Naive thymus-derived CD4-positive, alpha-beta T cell (primary cell): ENCODE measurements around the gene NCOA3. TPM values are rescaled to one million over a fixed set of nuclear protein-coding genes. Genes with fewer than 3 reads are reported as not detected.
A peak's percentile ranks its signal among the peaks of the same experiment; 100 is the strongest.

ENCODE experiments used
- ATAC-seq: fragments of 150-1000 bp; cut with Tn5 transposase; 2 replicates; pipeline ENCODE4 v1.10.0; 2021; ENCODE audit warnings: mild to moderate bottlenecking, moderate library complexity
- CTCF ChIA-PET: fragments of 350-600 bp; sonication (Branson Sonifier 250); formaldehyde crosslinking; loops from one replicate; lab custom pipeline; 2021; ENCODE audit warnings: antibody characterized with exemption; lab: Charles Lee
- POLR2A ChIA-PET: fragments of 350-600 bp; sonication (Branson Sonifier 250); formaldehyde crosslinking; loops from one replicate; lab custom pipeline; 2021; ENCODE audit warnings: antibody characterized with exemption, inconsistent platforms; lab: Charles Lee
- DNase-seq, 9 donors: peaks; one replicate each; pipeline versions ENCODE4 v3.0.0 to v3.0.0-alpha.2; 2020 to 2022; ENCODE audit warnings: mixed read lengths in 1 of 9
- H3K27ac ChIP-seq: one replicate; pipeline ENCODE4 v1.7.0; 2013; ENCODE audit warnings: mild to moderate bottlenecking, low read depth, low read length, moderate library complexity
- H3K27me3 ChIP-seq, 2 donors: one replicate each; pipeline ENCODE4 v1.7.0; 2013; ENCODE audit warnings: low read length in 2 of 2, mild to moderate bottlenecking in 2 of 2, moderate library complexity in 2 of 2; ENCODE audit not compliant: control insufficient read depth in 2 of 2, insufficient read depth in 2 of 2
- H3K36me3 ChIP-seq, 3 experiments: 1 replicate in 2 of 3; 2 replicates in 1 of 3; pipeline ENCODE4 v1.7.0; 2013; ENCODE audit warnings: low read length in 3 of 3, mild to moderate bottlenecking in 3 of 3, moderate library complexity in 1 of 3; ENCODE audit not compliant: insufficient read depth in 3 of 3, control insufficient read depth in 2 of 3
- H3K4me1 ChIP-seq, 2 donors: one replicate each; pipeline ENCODE4 v1.7.0; 2013; ENCODE audit warnings: low read length in 2 of 2, mild to moderate bottlenecking in 2 of 2, moderate library complexity in 1 of 2; ENCODE audit not compliant: control insufficient read depth in 2 of 2, insufficient read depth in 2 of 2
- H3K4me3 ChIP-seq: 2 replicates; pipeline ENCODE4 v1.7.0; 2013; ENCODE audit warnings: mild to moderate bottlenecking, low read length
- H3K9me3 ChIP-seq, 3 experiments: 1 replicate in 2 of 3; 2 replicates in 1 of 3; pipeline ENCODE4 v1.7.0; 2013; ENCODE audit warnings: low read length in 3 of 3; ENCODE audit not compliant: control insufficient read depth in 2 of 3
- H3K27ac Mint-ChIP-seq, 9 donors: one replicate each; pipeline ENCODE4 v1.8.0; 2020 to 2022; ENCODE audit warnings: mixed read lengths in 9 of 9, mild to moderate bottlenecking in 8 of 9, moderate library complexity in 5 of 9, inconsistent platforms in 2 of 9
- H3K27me3 Mint-ChIP-seq, 5 donors: one replicate each; pipeline ENCODE4 v1.8.0; 2021 to 2022; ENCODE audit warnings: mixed read lengths in 5 of 5, mild to moderate bottlenecking in 1 of 5
- H3K36me3 Mint-ChIP-seq, 5 donors: one replicate each; pipeline ENCODE4 v1.8.0; 2020 to 2022; ENCODE audit warnings: mixed read lengths in 5 of 5, mild to moderate bottlenecking in 3 of 5, inconsistent platforms in 1 of 5
- H3K4me1 Mint-ChIP-seq, 7 donors: one replicate each; pipeline ENCODE4 v1.8.0; 2020 to 2022; ENCODE audit warnings: mixed read lengths in 7 of 7, mild to moderate bottlenecking in 3 of 7, inconsistent platforms in 1 of 7
- H3K4me3 Mint-ChIP-seq, 10 donors: one replicate each; pipeline ENCODE4 v1.8.0; 2020 to 2022; ENCODE audit warnings: mild to moderate bottlenecking in 10 of 10, mixed read lengths in 10 of 10, moderate library complexity in 6 of 10, inconsistent platforms in 2 of 10
- H3K9me3 Mint-ChIP-seq, 11 donors: one replicate each; pipeline ENCODE4 v1.8.0; 2020 to 2022; ENCODE audit warnings: mixed read lengths in 11 of 11, mild to moderate bottlenecking in 4 of 11, inconsistent platforms in 1 of 11, moderate library complexity in 1 of 11
- intact Hi-C, 2 donors: fragments of 100-400 bp; cut with micrococcal nuclease; formaldehyde crosslinking; loops; one replicate each; pipeline ENCODE4 v1.15.1; 2023
- polyA plus RNA-seq, 2 donors: library from polyadenylated mRNA; unstranded; fragments of 300-500 nt; fragmentation: Illumina TruSeq; gene quantifications; one replicate each; pipeline ENCODE4 v1.2.3, GENCODE V29; 2021
- total RNA-seq, 6 experiments: library from RNA in 5 of 6; stranded (reverse) in 5 of 6; gene quantifications; 1 replicate in 5 of 6; 2 replicates in 1 of 6; pipeline ENCODE4 v1.2.3 and lab custom pipeline; 2021 to 2026

Gene NCOA3
- total and polyA plus RNA-seq, 7 experiments from 2014 or later, result 20.3 to 115 (median 85.5) TPM

DNA sequence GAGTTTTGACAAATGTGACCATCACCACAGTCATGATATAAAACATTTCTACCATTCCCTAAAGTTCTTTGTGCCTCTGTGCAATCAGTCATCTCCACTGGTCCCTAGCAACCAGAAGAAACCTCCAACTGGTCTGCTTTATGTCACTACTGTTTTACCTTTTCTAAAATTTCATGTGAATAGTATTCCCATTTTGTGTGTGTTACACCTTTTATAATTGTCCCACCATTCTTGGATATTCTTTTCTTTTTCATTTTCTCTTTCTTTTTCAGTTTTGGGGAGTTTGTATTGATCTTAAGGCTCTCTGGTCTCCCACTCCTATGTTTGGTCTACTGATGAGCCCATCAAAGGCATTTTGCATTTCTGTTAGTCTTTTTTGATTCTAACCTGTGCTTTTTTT is 95.4 kb downstream of the NCOA3 start:
- DNase-seq (no peak), ATAC-seq (no peak)
- Histone ChIP-seq H3K36me3 (no peaks in the 10 kb centered on the region), H3K27me3 (no peaks in the 10 kb centered on the region), H3K27ac (no peak overlapping the region), H3K4me1 (no peaks in the 10 kb centered on the region), H3K4me3 (no peak overlapping the region), H3K9me3 (no peaks in the 10 kb centered on the region)
- intact Hi-C loops, result no loop called here
- Mint-ChIP-seq H3K9me3 (no peaks in the 10 kb centered on the region), H3K4me3 (no peak overlapping the region), H3K36me3 (peaks cover 0 to 30% (median 11%) of the 10 kb centered on the region in 5 donors), H3K4me1 (peaks cover 21 to 48% (median 42%) of the 10 kb centered on the region in 7 donors), H3K27me3 (no peaks in the 10 kb centered on the region), H3K27ac (peak overlapping the region in 2 of 9 donors; percentile 5 to 67)
- ChIA-PET CTCF (interaction anchor here (0.7 kb wide), 1 partner anchor 98 kb away, joined by 3 read pairs; no protein-coding TSS in a partner anchor), POLR2A (no interaction called here)

DNA sequence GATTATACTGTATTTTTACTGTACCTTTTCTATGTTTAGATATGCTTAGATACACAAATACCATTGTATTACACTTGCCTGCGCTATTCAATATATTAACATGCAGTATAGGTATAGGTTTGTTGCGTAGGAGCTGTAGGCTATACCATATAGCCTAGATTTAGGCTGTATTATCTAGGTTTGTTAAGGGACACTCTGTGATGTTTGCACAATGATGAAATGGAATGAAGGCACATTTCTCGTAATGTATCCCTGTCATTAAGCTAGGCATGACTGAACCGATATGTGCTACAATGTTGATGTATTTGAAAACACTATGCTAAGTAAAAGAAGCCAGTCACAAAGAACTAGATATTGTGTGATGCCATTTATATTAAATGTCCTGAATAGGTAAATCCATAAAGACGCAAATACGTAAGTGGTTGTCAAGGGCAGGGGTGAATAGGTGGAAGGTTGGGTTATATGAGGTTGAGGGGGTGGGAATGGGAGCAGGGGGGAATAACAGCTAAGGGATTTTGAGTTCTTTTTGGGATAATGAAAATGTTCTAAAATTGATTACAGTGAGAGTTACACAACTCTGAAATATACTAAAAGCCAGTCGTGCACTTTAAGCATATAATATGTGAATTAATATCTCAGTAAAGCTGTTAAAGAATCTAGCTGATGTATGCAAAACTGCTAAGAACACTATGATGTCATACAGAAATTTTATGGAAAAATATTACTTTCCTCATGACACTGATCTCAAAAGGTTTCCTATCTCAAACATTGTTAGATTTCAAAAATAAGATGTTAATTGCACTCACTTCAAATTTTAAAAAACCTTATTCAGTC is 97.4 kb downstream of the NCOA3 start:
- peaks cover 31 to 59% (median 52%) of the 10 kb centered on the region in 7 donors for H3K4me1 Mint-ChIP-seq
- POLR2A ChIA-PET, result interaction anchor here (0.9 kb wide), 1 partner anchor 10 kb away, joined by 3 read pairs; no protein-coding TSS in a partner anchor

DNA sequence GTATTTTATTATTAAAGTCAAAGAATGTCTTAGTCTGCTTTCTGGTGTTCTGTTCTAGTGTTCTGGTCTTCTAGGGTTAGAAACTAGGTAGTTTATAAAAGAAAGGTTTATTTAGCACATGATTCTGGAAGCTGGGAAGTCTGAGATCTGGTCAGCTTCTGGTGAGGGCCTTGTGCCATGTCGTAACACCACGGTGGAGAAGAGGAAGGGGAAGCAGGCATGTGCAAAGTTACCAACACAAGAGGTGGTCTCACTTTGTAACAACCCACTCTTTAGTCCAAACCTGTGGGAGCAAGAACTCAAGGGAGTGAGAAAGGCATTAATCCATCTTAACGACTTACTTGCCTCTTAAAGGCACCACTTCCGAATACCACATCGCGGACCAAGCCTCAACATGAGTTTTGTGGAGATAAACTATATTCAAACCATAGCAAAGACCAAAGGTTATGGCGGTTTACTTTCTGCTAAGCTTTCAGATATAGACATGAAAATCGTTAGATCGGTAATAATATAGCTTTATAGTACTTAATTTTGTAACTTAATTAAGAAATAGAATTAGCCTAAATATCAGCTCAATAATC is 99.4 kb downstream of the NCOA3 start:
- H3K4me1 ChIP-seq, result peaks cover 4 to 11% of the 10 kb centered on the region in 2 donors
- no peaks in the 10 kb centered on the region for H3K9me3 ChIP-seq
- intact Hi-C loops, result no loop called here
- DNase-seq, result no peak
- Mint-ChIP-seq H3K9me3 (peaks cover 0 to 2% (median 0%) of the 10 kb centered on the region in 11 donors), H3K27me3 (no peaks in the 10 kb centered on the region), H3K4me1 (peaks cover 44 to 70% (median 64%) of the 10 kb centered on the region in 7 donors), H3K27ac (peak overlapping the region in 4 of 9 donors; percentile 3 to 72 (median 9)), H3K36me3 (peaks cover 0 to 37% (median 11%) of the 10 kb centered on the region in 5 donors), H3K4me3 (peak overlapping the region in 1 of 10 donors; percentile 32)
- H3K36me3 ChIP-seq, result no peaks in the 10 kb centered on the region
- H3K27me3 ChIP-seq, result no peaks in the 10 kb centered on the region
- no peak overlapping the region for H3K27ac ChIP-seq
- no peak for ATAC-seq
- H3K4me3 ChIP-seq, result no peak overlapping the region
- ChIA-PET CTCF (no interaction called here), POLR2A (no interaction called here)

More for the DNA sequence above, 97.4 kb downstream of the NCOA3 start:
- no peak overlapping the region for H3K4me3 ChIP-seq
- no peaks in the 10 kb centered on the region for H3K9me3 ChIP-seq
- Mint-ChIP-seq H3K27ac (peak overlapping the region in 2 of 9 donors; percentile 2 to 4), H3K4me3 (no peak overlapping the region), H3K36me3 (peaks cover 0 to 35% (median 14%) of the 10 kb centered on the region in 5 donors), H3K9me3 (peaks cover 0 to 2% (median 0%) of the 10 kb centered on the region in 11 donors), H3K27me3 (no peaks in the 10 kb centered on the region)
- ATAC-seq, result no peak
- no peak overlapping the region for H3K27ac ChIP-seq
- H3K4me1 ChIP-seq, result peaks cover 0 to 8% of the 10 kb centered on the region in 2 donors
- intact Hi-C loops, result no loop called here
- no peak for DNase-seq
- H3K36me3 ChIP-seq, result no peaks in the 10 kb centered on the region
- H3K27me3 ChIP-seq, result no peaks in the 10 kb centered on the region
- CTCF ChIA-PET, result interaction anchor here (0.6 to 0.9 kb wide), 3 partner anchors 46 to 215 kb away, joined by 3 to 4 read pairs (median 3); no protein-coding TSS in a partner anchor

DNA sequence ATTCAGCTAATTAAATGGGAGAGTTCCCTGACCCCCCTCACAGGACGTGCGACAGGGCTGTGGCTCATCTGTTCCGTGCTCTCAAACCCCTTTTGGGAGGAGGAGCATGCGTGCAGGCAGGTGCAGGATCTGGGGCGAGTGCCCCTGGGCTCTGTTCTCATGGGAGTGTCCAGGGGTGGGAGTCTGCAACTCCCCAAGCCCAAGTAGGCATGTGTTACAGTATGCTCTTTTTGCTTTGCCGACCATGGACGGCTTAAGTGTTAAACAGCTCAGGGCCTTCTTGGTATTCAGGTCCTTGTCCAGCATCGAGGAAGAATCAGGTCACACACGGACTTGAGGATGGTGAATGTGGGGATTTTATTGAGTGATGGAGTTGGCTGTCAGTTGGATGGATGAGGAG is 101.6 kb downstream of the NCOA3 start:
- Histone ChIP-seq H3K36me3 (no peaks in the 10 kb centered on the region), H3K27ac (no peak overlapping the region), H3K4me1 (peaks cover 17 to 25% of the 10 kb centered on the region in 2 donors), H3K27me3 (no peaks in the 10 kb centered on the region), H3K4me3 (no peak overlapping the region), H3K9me3 (no peaks in the 10 kb centered on the region)
- Mint-ChIP-seq H3K36me3 (peaks cover 0 to 41% (median 7%) of the 10 kb centered on the region in 5 donors), H3K4me3 (peak overlapping the region in 2 of 10 donors; percentile 19 to 45), H3K4me1 (peaks cover 52 to 83% (median 78%) of the 10 kb centered on the region in 7 donors), H3K9me3 (peaks cover 0 to 2% (median 0%) of the 10 kb centered on the region in 11 donors), H3K27ac (peak overlapping the region in 6 of 9 donors; percentile 28 to 85 (median 75)), H3K27me3 (no peaks in the 10 kb centered on the region)
- ChIA-PET POLR2A (interaction anchor here (0.6 kb wide), 1 partner anchor 224 kb away, joined by 3 read pairs; no protein-coding TSS in a partner anchor), CTCF (no interaction called here)
- intact Hi-C loops, result no loop called here
- DNase-seq (no peak), ATAC-seq (no peak)

DNA sequence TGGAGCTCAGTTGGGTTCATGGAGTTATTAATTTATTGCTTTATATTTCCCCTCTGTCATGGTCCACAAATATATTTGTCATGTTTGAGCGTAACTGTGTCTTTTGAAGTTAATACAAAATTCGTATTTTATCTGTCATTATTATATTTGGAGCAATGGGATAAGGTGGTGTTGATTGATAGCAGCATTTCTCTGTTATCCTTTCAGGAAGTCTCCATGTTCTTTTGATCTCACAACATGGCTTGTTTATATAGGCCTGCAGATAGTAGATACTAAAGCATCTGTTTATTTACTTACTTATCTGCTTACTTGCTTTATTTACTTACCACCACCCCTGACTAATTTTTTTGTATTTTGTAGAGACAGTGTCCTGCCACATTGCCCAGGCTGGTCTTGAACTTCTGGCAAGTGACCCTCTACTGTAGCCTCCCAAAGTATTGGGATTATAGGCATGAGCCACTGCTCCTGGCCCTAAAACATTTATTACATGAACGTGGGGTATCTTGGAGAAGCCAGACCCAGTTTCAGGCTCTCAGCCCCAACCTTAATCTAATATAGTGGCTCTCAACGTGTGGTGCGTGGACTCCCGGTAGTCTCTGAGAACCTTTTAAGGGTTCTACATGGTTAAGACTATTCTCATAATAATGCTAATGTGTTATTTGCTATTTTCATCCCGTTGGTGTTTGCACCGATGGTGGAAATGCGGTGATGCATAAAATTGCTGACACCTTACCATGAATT is 104.2 kb downstream of the NCOA3 start:
- Histone ChIP-seq H3K36me3 (no peaks in the 10 kb centered on the region), H3K27ac (no peak overlapping the region), H3K9me3 (no peaks in the 10 kb centered on the region), H3K27me3 (no peaks in the 10 kb centered on the region), H3K4me1 (peaks cover 34 to 37% of the 10 kb centered on the region in 2 donors), H3K4me3 (no peak overlapping the region)
- Mint-ChIP-seq H3K4me3 (peak overlapping the region in 8 of 10 donors; percentile 10 to 55 (median 28)), H3K4me1 (peaks cover 53 to 91% (median 86%) of the 10 kb centered on the region in 7 donors), H3K27ac (peak overlapping the region in 8 of 9 donors; percentile 2 to 92 (median 60)), H3K27me3 (no peaks in the 10 kb centered on the region), H3K36me3 (peaks cover 0 to 42% (median 7%) of the 10 kb centered on the region in 5 donors), H3K9me3 (peaks cover 0 to 4% (median 0%) of the 10 kb centered on the region in 11 donors)
- ATAC-seq (no peak), DNase-seq (no peak)
- CTCF ChIA-PET, result no interaction called here
- intact Hi-C loops, result loop anchor here in 1 of 2 donors (5.0 kb wide), 1 partner anchor 34 kb away; no protein-coding TSS in a partner anchor
- POLR2A ChIA-PET, result no interaction called here

DNA sequence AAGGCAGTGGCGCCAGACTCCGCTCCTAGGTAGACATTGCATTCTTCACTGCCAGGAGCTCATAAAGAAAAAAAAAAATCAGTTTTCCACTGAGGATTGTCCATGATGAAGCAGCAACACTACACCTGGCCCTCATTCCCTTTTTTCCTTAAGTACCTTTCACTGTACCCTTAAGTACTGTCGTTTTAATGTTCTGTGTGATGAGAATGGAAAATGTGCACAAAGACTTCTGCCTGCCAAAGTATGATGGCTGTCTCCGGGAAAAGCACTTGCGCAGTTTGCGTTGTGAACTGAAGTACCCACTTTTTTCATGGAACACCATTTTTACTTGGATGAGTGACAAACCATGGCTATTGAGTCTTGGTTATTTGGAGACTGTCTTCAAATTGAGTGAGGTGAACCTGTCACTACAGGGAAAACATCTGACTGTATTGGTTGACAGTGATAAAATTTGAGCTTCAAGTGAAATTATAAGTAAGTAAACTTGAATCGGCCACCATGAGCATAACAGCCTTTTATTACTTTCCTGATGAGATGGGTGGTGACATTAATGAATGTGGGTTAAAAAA is 104.8 kb downstream of the NCOA3 start:
- H3K4me3 Mint-ChIP-seq, result peak overlapping the region in 7 of 10 donors; percentile 2 to 84 (median 38)
- CTCF ChIA-PET, result no interaction called here
- intact Hi-C loops, result loop anchor here in 1 of 2 donors (5.0 kb wide), 1 partner anchor 34 kb away; no protein-coding TSS in a partner anchor
- H3K27me3 ChIP-seq, result no peaks in the 10 kb centered on the region
- H3K36me3 ChIP-seq, result no peaks in the 10 kb centered on the region
- peaks cover 53 to 93% (median 87%) of the 10 kb centered on the region in 7 donors for H3K4me1 Mint-ChIP-seq
- H3K9me3 Mint-ChIP-seq, result peaks cover 0 to 4% (median 0%) of the 10 kb centered on the region in 11 donors
- no peaks in the 10 kb centered on the region for H3K27me3 Mint-ChIP-seq
- peaks cover 34 to 42% of the 10 kb centered on the region in 2 donors for H3K4me1 ChIP-seq
- H3K36me3 Mint-ChIP-seq, result peaks cover 0 to 42% (median 7%) of the 10 kb centered on the region in 5 donors
- H3K27ac Mint-ChIP-seq, result peak overlapping the region in 5 of 9 donors; percentile 62 to 92 (median 77)
- no peak overlapping the region for H3K27ac ChIP-seq
- no peak for DNase-seq
- H3K4me3 ChIP-seq, result no peak overlapping the region
- ATAC-seq, result no peak
- H3K9me3 ChIP-seq, result no peaks in the 10 kb centered on the region
- POLR2A ChIA-PET, result no interaction called here
